ENCODE data around the gene KLHL3. TPM values are rescaled to one million over a fixed set of nuclear protein-coding genes. Genes with fewer than 3 reads are reported as not detected.
A peak's percentile ranks its signal among the peaks of the same experiment; 100 is the strongest.

Gene KLHL3
- total RNA-seq, 1 experiment from 2014 or later, result 0.58 TPM

GRCh38 chr5:137606401-137606800 lies 129.5 kb downstream of the KLHL3 start:
- TF ChIP-seq, protein P1, sequence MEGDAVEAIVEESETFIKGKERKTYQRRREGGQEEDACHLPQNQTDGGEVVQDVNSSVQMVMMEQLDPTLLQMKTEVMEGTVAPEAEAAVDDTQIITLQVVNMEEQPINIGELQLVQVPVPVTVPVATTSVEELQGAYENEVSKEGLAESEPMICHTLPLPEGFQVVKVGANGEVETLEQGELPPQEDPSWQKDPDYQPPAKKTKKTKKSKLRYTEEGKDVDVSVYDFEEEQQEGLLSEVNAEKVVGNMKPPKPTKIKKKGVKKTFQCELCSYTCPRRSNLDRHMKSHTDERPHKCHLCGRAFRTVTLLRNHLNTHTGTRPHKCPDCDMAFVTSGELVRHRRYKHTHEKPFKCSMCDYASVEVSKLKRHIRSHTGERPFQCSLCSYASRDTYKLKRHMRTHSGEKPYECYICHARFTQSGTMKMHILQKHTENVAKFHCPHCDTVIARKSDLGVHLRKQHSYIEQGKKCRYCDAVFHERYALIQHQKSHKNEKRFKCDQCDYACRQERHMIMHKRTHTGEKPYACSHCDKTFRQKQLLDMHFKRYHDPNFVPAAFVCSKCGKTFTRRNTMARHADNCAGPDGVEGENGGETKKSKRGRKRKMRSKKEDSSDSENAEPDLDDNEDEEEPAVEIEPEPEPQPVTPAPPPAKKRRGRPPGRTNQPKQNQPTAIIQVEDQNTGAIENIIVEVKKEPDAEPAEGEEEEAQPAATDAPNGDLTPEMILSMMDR (conservative IDR thresholded peaks at IDR 0.05; ENCODE audit: low read depth, low read length), result no peak
- TF ChIP-seq EZH2 (IDR thresholded peaks at IDR 0.05; ENCODE audit: borderline replicate concordance, low read depth, low read length, poor library complexity, severe bottlenecking), result no peak
- ChIA-PET POLR2A (ENCODE audit: low non-redundant PET) (no interaction called here), CTCF (no interaction called here)
- Histone ChIP-seq H3K27ac (ENCODE audit: low read depth, low read length, poor library complexity, severe bottlenecking) (no peak overlapping the region), H3K4me1 (ENCODE audit: insufficient read depth, low read length, poor library complexity, severe bottlenecking) (no peaks in the 10 kb centered on the region), H3K9me3 (ENCODE audit: low read depth, low read length, poor library complexity, severe bottlenecking) (no peaks in the 10 kb centered on the region), H3K27me3 (replicated peaks; ENCODE audit: insufficient read depth, low read depth, low read length, poor library complexity) (peaks cover 14% of the 10 kb centered on the region), H3K36me3 (ENCODE audit: insufficient read depth, low read length, poor library complexity, severe bottlenecking) (no peaks in the 10 kb centered on the region), H3K4me3 (ENCODE audit: low read depth, low read length, poor library complexity, severe bottlenecking) (no peak overlapping the region)
- intact Hi-C loops (cut with micrococcal nuclease; ENCODE audit: unreplicated experiment), result no loop called here
- no TSS peak for BruUV-seq (replicated peaks)
- DNase-seq (ENCODE audit: low spot score), result no peak

- no peak overlapping the region for H3K4me3 ChIP-seq (ENCODE audit: low read depth, low read length, poor library complexity, severe bottlenecking)
- no peak for TF ChIP-seq EZH2 (IDR thresholded peaks at IDR 0.05; ENCODE audit: borderline replicate concordance, low read depth, low read length, poor library complexity, severe bottlenecking)
- TF ChIP-seq, protein P1 (conservative IDR thresholded peaks at IDR 0.05; ENCODE audit: low read depth, low read length), result peak; percentile 54
- intact Hi-C loops (cut with micrococcal nuclease; ENCODE audit: unreplicated experiment), result loop anchor here (2.0 kb wide), 1 partner anchor 285 kb away; no protein-coding TSS in a partner anchor
- H3K27ac ChIP-seq (ENCODE audit: low read depth, low read length, poor library complexity, severe bottlenecking), result no peak overlapping the region
- H3K36me3 ChIP-seq (ENCODE audit: insufficient read depth, low read length, poor library complexity, severe bottlenecking), result no peaks in the 10 kb centered on the region
- POLR2A ChIA-PET (ENCODE audit: low non-redundant PET), result interaction anchor here (0.6 kb wide), 1 partner anchor 1384 kb away, joined by 3 read pairs; no protein-coding TSS in a partner anchor
- no TSS peak for BruUV-seq (replicated peaks)
- no peaks in the 10 kb centered on the region for H3K4me1 ChIP-seq (ENCODE audit: insufficient read depth, low read length, poor library complexity, severe bottlenecking)
- CTCF ChIA-PET, result interaction anchor here (1.0 to 1.1 kb wide), 2 partner anchors 36 to 285 kb away, joined by 3 to 16 read pairs; no protein-coding TSS in a partner anchor
- no peaks in the 10 kb centered on the region for H3K9me3 ChIP-seq (ENCODE audit: low read depth, low read length, poor library complexity, severe bottlenecking)
- DNase-seq (ENCODE audit: low spot score), result peak; percentile 52
- peaks cover 14% of the 10 kb centered on the region for H3K27me3 ChIP-seq (replicated peaks; ENCODE audit: insufficient read depth, low read depth, low read length, poor library complexity)
These were observed 130.5 kb downstream of the KLHL3 start for GRCh38 chr5:137605411-137605810.

GRCh38 chr5:137604348-137605095 lies 131.4 kb downstream of the KLHL3 start:
- Histone ChIP-seq H3K4me3 (ENCODE audit: low read depth, low read length, poor library complexity, severe bottlenecking) (no peak overlapping the region), H3K27ac (ENCODE audit: low read depth, low read length, poor library complexity, severe bottlenecking) (no peak overlapping the region), H3K4me1 (ENCODE audit: insufficient read depth, low read length, poor library complexity, severe bottlenecking) (no peaks in the 10 kb centered on the region), H3K27me3 (replicated peaks; ENCODE audit: insufficient read depth, low read depth, low read length, poor library complexity) (peaks cover 14% of the 10 kb centered on the region), H3K9me3 (ENCODE audit: low read depth, low read length, poor library complexity, severe bottlenecking) (no peaks in the 10 kb centered on the region), H3K36me3 (ENCODE audit: insufficient read depth, low read length, poor library complexity, severe bottlenecking) (no peaks in the 10 kb centered on the region)
- no TSS peak for BruUV-seq (replicated peaks)
- ChIA-PET POLR2A (ENCODE audit: low non-redundant PET) (no interaction called here), CTCF (interaction anchor here (1.0 kb wide), 1 partner anchor 284 kb away, joined by 16 read pairs; no protein-coding TSS in a partner anchor)
- TF ChIP-seq, protein P1 (conservative IDR thresholded peaks at IDR 0.05; ENCODE audit: low read depth, low read length), result no peak
- TF ChIP-seq EZH2 (IDR thresholded peaks at IDR 0.05; ENCODE audit: borderline replicate concordance, low read depth, low read length, poor library complexity, severe bottlenecking), result no peak
- intact Hi-C loops (cut with micrococcal nuclease; ENCODE audit: unreplicated experiment), result loop anchor here (2.0 kb wide), 1 partner anchor 284 kb away; no protein-coding TSS in a partner anchor
- no peak for DNase-seq (ENCODE audit: low spot score)

Data from A673 (cell line).